Measurements from ENCODE around the gene ARHGAP23.
"Not testable (repeated sequence)": the region's sequence is repeated elsewhere in the genome, so short reads cannot be mapped to it uniquely, and the experiment has no call there.

DNA sequence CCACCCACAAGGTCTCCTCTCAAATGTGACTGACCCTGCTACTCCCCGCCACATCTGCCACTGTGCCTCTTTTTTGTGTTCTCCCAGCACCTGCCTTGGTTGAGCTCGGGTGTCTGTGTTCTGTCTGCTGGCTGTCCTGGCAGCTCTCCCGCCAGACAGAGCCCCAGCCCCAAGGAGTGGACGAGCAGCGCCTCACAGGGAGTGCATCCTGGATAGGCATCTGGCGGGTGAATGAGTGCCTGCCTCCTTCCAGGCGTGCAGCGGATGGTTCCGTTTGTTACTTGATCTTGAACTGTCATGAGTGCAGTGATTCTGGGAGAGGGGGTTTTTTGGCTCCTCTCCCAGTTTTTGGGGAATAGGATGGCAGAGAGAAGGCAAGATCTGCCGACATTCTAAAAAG lies 99.9 kb downstream of the ARHGAP23 start:
- TF ChIP-seq, protein P1, sequence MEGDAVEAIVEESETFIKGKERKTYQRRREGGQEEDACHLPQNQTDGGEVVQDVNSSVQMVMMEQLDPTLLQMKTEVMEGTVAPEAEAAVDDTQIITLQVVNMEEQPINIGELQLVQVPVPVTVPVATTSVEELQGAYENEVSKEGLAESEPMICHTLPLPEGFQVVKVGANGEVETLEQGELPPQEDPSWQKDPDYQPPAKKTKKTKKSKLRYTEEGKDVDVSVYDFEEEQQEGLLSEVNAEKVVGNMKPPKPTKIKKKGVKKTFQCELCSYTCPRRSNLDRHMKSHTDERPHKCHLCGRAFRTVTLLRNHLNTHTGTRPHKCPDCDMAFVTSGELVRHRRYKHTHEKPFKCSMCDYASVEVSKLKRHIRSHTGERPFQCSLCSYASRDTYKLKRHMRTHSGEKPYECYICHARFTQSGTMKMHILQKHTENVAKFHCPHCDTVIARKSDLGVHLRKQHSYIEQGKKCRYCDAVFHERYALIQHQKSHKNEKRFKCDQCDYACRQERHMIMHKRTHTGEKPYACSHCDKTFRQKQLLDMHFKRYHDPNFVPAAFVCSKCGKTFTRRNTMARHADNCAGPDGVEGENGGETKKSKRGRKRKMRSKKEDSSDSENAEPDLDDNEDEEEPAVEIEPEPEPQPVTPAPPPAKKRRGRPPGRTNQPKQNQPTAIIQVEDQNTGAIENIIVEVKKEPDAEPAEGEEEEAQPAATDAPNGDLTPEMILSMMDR (IDR thresholded peaks at IDR 0.05), result not testable (repeated sequence)
- not testable (repeated sequence) for TF ChIP-seq POLR2A (IDR thresholded peaks at IDR 0.05)
